Measurements from ENCODE around the gene PRRX2.

DNA sequence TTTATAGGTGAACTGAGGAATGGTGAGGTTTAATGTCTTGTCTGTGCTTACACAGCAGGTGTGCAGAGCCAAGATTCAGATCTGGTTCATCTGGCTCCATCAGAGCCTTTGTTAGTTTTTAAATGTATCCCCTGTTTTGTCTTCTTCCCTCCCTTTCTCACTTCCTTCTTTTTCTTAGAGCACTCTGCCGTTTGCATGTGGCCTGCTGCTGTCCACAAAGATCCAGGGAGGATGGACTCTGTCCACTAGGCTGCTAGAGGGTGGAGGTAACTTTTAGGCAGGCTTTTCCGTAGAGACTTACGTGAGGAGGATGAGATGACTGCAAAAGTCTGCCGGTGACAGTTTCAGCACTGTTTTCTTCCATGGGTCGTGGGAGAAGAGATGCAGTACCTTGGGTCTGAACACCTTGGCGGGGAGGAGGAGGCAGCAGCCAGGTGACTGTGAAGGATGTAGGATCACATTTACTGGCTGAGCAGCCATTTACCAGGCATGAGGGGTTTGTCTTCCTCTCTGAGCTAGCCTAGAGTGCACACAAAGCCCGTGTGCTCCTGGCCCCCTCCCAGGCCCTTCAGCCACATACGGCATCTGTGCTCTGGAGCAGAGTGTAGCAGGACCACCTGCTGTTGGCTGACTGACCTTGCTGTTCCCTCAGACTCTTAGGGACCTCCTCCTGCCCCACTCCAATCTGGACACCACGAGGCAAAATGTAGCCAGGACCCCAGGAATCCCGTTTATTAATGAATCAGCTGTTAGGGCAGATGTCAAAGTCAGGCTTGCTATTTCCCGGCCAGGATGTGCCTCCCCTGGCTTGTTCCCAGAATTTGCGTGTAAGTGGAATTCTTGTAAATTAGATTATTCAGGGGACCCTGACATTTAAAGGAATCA, 37.6 kb upstream of the PRRX2 start:
- TF ChIP-seq, protein P1, sequence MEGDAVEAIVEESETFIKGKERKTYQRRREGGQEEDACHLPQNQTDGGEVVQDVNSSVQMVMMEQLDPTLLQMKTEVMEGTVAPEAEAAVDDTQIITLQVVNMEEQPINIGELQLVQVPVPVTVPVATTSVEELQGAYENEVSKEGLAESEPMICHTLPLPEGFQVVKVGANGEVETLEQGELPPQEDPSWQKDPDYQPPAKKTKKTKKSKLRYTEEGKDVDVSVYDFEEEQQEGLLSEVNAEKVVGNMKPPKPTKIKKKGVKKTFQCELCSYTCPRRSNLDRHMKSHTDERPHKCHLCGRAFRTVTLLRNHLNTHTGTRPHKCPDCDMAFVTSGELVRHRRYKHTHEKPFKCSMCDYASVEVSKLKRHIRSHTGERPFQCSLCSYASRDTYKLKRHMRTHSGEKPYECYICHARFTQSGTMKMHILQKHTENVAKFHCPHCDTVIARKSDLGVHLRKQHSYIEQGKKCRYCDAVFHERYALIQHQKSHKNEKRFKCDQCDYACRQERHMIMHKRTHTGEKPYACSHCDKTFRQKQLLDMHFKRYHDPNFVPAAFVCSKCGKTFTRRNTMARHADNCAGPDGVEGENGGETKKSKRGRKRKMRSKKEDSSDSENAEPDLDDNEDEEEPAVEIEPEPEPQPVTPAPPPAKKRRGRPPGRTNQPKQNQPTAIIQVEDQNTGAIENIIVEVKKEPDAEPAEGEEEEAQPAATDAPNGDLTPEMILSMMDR (optimal IDR thresholded peaks at IDR 0.05 in 1 of 3, IDR thresholded peaks at IDR 0.05 in 1 of 3, conservative IDR thresholded peaks at IDR 0.05 in 1 of 3; ENCODE audit: extremely low read depth in 1 of 3, insufficient read depth in 2 of 3, low read length in 3 of 3), result no peak
- no peak for TF ChIP-seq EZH2 (IDR thresholded peaks at IDR 0.05; ENCODE audit: low read length)
